Measurements from ENCODE around the gene LITAFD.
"Not testable (repeated sequence)": the region's sequence is repeated elsewhere in the genome, so short reads cannot be mapped to it uniquely, and the experiment has no call there.

The LITAFD gene

GRCh38 chr16:8873866-8874195, 8.3 kb upstream of the LITAFD start:
- not testable (repeated sequence) for DNase-seq

DNA sequence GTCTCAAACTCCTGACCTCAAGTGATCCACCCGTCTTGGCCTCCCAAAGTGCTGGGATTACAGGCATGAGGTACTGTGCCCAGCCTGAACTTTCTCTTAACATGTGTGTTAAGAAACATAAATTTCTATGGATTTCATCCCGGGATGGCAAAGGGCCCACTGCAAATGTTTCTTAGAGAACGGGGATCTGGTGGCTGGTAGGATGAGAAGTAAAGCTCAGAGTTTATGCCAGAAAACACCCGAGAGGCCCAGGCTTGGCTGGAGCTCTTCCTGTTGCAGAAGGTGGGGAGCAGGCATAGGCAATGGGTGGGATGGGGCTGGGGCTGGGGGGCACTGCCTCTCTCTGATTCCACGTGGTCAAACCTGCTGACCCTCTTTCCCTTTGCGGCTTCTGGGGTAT, 7.8 kb upstream of the LITAFD start:
- DNase-seq: no peak

DNA sequence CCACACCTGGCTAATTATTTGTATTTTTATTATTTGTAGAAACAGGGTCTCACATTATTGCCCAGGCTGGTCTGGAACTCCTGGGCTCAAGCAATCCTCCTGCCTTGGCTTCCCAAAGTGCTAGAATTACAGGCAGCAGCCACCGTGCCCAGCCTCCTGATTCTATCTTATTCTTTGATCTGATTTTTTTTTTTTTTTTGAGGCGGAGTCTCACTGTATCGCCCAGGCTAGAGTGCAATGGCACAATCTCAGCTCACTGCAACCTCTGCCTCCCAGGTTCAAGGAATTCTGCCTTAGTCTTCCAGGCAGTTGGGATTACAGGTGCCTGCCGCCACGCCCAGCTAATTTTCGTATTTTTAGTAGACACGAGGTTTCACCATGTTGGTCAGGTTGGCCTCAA, 6.8 kb upstream of the LITAFD start:
- DNase-seq: not testable (repeated sequence)

DNA sequence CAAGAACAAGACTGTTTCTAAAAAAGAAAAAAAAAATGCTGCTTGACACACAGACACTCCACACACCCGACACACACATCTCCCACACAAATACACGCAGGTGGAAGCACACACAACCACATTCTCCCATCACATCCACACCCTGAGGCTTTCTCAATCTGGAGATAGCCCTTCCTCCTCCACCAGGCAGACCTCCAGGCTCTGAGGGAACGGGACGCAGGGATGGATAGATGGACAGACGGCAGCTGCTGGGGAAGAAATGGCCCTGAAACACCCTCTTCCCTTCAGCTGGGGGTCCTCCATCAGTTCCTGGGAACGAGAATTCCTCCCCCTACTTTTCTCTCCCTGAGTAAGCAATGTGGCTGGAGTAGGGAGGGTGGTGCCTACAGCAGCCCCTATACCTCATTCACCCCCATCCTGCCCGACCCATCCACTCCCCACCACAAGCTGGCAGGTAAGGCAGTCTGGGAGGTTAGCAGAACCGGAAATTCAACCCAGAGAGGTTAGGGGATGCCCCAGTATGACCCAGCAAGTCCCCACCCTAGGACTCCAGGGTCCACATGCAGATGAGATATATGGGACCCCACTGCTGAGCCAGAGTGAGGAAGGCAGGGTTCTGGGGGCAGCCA, 4.1 kb upstream of the LITAFD start:
- DNase-seq: no peak

- no peak for DNase-seq
Observed at GRCh38 chr16:8878523-8878911, 3.6 kb upstream of the LITAFD start.

DNA sequence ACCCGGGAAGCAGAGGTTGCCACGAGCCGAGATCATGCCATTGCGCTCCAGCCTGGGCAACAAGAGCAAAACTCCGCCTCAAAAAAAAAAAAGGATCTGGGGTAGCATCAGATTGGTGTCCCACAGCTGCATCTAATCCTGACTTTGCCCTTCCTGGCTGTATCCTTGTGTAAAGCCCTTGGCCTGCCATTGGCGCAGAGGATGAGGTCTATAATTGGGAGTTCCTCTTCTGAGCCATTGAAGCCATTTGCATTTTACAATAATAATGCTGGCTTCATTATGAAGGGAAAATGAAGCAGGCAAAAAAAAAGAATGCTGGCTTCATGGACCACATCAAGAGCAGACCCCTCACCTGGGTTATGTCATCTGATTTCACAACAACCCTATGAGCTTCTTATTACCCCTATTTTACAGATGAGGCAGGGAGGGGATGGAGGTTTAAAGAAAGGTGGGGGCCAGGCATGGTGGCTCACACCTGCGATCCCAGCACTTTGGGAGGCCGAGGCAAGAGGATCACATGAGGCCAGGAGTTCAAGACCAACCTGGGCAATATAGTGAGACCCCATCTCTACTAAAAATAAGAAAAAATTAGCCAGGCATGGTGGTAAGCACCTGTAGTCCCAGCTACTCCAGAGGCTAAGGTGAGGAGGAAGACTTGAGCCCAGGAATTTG, 1.2 kb upstream of the LITAFD start:
- no peak for DNase-seq

- no peak for DNase-seq
Observed at GRCh38 chr16:8882725-8883377, 700 bp downstream of the LITAFD start.

DNA sequence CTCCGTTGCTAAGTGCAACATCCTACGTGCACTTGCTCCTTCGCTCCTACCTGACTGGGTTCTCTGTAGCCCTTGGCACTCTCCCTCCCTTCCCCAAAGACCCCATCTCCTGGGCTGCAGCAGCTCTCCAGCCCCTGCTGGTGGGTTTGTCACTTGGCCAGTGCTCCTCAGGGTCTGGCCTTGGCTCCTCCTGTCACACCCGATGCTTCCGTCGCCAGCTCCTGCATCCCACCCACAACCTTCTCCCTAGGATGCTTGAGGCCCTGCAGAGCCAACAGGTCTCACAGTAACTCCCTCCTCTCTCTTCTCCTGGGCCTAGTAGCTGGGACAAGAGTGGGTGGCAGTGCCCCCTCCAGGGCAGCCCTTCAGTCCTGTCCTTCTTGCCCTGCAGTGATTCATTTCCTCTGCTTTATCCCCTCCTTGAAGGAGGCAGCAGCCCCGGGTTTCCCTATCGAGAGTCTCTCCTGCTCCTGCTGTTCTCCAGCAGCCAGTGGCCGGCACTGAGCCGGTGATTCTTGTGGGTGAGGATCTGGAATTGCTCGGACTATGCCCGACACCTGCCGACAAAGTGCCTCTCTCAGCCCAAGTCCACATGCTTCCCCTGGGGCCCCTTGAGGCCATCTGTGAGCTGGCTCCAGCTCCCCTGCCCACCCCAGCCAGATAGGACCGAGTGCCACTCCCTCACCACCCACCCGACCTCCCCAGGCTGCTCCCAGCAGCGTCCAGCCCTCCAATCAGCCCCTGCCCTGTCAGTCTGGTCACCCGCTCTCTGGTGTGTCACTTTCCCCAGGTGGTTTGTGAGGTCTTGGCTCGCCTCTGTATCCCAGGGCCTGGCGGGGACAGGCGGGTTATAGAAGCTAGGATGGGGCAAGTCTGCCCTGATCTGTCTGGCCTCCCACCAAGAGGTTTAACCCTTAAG, 3.8 kb downstream of the LITAFD start:
- peak; percentile 51 for DNase-seq

- no peak for DNase-seq
Observed at GRCh38 chr16:8886593-8887430, 4.7 kb downstream of the LITAFD start.

DNA sequence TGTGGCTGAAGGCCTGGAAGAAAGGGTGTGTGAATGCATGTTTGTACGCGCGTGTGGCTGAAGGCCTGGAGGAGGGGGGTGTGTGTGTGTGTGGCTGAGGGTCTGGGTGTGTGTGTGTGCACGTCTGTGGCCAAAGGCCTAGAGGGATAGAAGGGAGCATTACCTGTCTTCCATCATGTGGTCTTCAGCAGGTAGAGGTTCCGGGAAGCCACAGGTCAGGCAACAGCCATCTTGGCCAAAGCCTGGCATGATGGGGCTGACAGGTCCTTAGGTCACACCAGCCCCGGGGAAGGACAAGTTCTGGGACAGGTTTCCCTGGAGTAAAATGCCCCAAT, 5.2 kb downstream of the LITAFD start:
- DNase-seq: no peak

DNA sequence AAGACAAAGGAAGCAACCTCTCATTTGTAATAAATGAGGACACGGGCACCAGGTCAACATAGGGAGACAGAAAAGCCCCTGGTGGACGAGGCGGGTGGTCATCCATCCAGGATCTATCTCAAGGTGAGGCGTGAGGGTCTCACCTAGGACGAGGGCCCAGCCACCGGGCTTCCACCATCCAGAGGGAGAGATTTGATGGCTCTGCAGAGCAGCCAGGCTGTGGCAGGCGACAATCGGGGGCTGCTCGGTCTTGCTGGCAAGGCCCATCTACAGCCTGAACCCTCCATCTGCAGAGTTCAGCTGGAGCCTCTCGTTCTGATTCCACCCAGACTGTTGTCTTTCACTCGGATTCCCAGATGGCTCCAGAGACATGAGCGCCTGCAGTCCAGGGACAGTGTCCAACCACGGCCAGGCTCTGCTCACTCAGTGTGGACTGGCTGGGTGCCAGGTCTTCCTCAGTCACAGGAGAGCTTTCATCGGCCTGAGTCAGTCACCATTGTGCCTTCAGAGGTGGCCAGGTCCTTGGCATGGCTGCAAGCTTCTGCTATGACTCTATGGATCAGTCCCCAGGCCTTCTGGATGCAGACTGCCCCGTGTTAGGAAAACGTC, 5.9 kb downstream of the LITAFD start:
- DNase-seq: no peak

- DNase-seq: no peak
Observed at GRCh38 chr16:8888951-8889892, 7.1 kb downstream of the LITAFD start.

DNA sequence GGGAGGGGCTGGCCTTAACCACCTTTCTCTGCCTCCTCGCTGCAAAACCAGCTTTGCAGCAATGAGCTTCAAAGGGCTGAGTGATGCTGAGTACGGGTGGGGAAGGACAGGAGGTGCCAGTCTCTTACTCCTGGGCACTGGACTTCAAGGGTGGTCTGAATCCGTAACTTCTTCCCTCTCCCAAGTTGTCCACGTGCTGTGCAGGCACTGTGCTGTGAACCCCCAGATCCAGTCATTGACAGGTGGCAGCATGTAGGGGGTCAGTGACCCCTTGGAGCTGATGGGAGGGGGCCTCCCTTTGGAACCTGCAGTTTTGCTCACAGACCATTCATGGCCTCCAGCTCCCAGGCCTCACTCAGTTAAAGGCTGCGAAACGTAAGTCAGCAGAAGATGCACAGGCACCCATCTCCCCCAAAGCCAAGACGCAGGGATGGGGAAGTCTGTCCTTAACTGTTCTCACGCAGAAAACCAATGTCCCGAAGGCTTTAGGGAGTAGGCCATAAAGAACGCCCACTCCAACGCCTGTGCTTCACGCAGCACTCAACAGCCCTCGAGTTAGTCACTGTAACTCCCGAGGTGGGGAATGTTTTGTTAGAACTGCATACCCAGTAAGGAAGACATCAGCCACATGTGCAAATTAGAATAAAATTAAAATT, 7.9 kb downstream of the LITAFD start:
- no peak for DNase-seq

GRCh38 chr16:8890549-8890921, 8.4 kb downstream of the LITAFD start:
- DNase-seq: no peak

- DNase-seq: no peak
Observed at GRCh38 chr16:8892101-8892575, 10.0 kb downstream of the LITAFD start.

DNA sequence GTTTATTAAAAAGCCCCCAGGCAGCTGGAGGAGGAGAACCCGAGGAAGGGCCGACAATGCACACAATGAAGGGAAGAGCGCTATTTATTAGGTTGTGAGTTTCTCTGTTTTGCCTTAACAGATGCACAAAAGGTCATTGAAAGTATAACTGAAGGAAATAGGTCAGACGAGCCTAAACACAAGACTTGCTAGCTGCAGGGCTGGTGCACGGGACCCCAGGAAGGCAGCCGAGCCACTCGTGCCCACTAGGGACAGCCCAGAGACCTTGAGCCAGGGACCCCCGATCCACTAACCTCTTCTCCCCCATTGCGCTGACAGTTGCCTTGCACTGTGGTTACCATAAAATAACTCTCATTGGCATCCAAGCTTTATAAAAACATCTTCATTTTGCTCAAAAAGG, 11.3 kb downstream of the LITAFD start:
- DNase-seq: no peak

DNA sequence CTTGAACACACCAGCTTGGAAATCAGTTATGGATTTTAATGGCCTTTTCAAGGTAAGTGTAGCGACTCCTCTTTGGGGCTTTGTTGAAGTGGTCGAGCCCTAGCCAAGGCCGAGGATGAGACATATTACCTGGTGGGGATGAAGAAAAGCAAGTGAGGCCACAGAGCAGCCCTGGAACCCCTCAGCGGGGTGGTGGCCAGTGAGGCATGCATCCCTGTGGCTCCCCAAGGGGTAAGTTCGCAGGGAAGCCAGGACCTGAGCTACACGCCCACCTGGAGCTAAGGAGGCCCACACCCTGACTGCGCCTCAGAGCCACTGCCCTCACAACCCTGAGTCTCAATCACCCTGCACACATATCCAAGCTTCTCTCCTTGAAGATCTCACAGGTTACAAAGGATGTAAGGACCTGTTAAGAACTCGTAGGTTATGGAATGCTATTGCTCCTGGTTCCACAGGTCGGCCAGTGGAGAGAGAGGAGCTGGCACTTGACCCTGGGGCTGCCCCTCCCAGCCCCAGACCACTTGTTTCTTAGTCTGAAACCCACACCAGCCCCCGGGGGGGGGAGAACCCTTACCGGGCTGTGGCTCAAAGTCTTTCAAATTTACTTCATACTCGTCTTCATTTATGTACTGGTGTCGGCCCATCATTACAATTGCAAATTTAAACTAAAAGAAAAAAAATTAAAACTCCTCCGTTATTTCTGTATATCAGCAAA, 12.0 kb downstream of the LITAFD start:
- no peak for DNase-seq

GRCh38 chr16:8894736-8895334, 12.7 kb downstream of the LITAFD start:
- no peak for DNase-seq

DNA sequence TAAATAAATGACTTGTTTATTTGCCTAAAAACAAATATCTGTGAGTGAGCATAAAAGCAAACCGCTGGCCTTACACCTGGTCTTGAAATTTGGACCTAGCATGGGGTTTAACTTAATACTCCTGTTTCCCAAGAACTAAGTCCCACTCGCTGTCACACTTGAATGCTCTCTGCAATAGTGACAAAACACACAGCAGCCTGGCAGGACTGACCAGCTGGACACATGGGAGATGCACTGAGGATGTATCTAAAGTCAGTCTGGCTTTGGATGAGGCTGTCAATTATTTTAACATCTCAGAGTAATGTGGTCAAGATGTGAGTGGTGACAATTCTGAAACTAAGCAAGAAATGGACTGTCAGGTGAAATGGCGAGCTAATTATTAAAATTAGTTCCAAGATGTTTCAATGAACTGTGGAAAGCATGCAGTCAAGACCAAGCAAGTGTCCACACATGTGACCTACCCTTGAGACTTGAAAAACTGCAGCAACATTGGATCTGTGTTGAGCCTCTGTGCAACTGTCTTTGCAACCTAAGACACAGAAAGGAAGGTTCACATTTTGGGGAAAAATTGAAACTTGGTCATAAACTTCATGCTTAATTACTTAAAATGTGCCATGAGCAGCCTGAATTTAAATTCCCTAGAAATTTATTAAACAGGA, 16.6 kb downstream of the LITAFD start:
- DNase-seq: no peak
